GM12873 (cell line): ENCODE data around the gene SLC6A7.

Experiments used
- TF ChIP-seq, protein P1 (sequence below): IDR thresholded peaks from 2 replicates; pipeline ENCODE4 v1.5.1; 2012; ENCODE audit warnings: low read depth, mild to moderate bottlenecking, moderate library complexity, low read length, control low read depth; ENCODE audit not compliant: insufficient read depth; ENCODE audit errors: missing control alignments

SLC6A7 gene

DNA sequence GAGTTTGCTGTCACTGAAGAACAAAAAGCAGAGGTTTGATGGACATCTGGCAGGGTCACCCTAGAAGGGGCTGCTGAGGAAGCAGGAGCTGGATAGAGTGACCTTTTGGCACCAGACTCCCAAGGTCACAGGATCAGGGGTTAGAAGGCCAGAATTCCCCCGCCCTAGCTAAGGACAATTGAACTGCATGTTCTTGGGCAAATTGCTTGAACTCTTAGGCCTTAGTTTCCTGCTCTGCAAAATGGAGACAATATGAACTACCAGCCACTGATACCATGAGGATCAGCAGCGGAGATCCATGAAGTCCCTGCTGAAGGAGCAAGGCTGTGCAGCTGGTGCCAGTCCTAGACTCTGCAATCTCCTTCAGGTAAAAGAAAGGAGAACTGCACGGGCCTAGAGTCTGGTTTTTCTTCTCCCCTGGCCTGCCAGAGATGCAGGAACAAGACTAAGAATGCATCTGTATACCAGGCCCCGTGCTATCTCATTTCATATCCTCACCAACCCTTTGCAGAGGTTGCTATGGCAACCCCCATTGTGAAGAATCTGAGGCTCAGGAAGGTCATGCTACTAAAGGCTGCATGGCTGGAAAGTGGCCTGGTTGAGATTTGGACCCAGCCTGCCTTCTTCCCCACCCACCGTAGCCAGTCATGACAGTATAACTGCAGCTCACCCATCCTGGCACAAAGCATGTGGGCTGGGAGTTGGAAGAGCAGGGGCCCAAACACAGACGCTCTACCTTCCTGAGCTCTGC is 66.0 kb downstream of the SLC6A7 start:
- TF ChIP-seq, protein P1, sequence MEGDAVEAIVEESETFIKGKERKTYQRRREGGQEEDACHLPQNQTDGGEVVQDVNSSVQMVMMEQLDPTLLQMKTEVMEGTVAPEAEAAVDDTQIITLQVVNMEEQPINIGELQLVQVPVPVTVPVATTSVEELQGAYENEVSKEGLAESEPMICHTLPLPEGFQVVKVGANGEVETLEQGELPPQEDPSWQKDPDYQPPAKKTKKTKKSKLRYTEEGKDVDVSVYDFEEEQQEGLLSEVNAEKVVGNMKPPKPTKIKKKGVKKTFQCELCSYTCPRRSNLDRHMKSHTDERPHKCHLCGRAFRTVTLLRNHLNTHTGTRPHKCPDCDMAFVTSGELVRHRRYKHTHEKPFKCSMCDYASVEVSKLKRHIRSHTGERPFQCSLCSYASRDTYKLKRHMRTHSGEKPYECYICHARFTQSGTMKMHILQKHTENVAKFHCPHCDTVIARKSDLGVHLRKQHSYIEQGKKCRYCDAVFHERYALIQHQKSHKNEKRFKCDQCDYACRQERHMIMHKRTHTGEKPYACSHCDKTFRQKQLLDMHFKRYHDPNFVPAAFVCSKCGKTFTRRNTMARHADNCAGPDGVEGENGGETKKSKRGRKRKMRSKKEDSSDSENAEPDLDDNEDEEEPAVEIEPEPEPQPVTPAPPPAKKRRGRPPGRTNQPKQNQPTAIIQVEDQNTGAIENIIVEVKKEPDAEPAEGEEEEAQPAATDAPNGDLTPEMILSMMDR: no peak

DNA sequence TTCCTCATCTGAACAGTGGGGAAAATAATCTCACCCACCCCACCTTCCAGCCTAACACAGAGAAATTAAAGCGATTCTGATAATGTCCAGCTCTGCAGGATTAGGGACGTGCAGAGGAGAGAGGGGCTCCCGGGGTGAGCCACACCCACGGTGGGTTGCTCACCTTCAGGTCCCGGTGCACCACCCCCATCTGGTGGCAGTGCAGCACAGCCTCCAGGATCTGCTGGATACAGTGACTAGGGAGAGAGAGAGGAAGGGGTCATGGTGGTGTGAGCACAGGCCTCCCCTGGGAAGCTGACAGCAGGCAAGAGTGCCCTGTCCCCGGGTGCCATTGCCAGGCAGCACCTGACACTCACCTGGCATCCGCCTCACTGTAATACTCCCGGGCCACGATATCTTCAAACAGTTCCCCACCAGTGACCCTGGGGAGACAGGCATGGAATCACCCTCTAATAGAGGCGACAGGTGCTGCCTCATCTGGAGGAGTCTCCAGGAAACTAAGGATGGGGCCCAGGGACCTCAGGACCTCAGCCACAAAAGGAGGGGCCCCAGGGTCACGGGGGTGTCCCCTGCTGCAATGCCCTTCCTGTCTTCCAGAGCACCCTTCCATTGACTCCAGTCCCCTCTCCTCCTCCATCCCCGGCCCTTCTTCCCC is 66.7 kb downstream of the SLC6A7 start:
- TF ChIP-seq, protein P1: no peak

DNA sequence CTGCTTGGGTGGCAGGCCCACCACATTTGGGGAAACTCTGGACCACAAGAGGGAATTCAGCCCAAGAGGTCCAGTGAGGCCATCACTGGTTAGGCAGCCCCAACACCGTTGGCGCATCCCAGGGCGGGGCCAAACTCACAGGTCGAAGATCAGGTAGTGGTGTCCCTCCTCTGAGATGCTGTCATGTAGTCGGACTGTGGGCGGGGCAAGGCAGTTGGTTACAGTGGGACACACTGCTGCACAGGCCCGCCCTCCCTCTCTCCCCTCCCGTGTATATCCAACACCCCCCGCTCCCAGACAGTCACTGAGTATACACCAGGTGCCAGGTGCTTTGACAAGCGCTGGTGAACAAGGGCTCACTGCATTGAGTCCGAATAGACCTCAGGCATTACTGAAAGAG is 67.6 kb downstream of the SLC6A7 start:
- TF ChIP-seq, protein P1: no peak

DNA sequence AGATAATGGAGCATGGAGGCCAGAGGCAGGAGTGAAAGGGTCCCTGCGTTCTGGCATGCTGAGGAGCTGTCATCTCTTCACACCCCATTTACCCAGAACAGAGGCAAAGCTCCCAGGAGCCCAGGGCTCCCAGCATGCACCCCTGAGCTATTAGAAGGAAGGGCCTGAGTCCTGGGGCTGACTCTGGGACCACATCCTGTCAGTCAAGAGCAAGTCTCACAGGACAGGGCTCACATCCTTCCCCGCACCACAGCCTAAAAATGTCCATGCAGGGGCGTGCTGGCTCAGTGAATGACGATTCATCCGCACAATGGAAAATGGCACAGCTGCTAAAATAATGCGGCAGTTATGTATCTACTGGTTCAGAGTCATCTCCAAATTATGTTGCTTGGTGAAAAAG is 68.3 kb downstream of the SLC6A7 start:
- TF ChIP-seq, protein P1: no peak
